ENCODE data around the gene HOXB1. TPM values are rescaled to one million over a fixed set of nuclear protein-coding genes. Genes with fewer than 3 reads are reported as not detected.

HOXB1 gene
- total and polyA plus RNA-seq, 2 of the 8 experiments (the other 6 are each of a cell fraction or from before 2014, with no cell fraction given) = not detected

DNA sequence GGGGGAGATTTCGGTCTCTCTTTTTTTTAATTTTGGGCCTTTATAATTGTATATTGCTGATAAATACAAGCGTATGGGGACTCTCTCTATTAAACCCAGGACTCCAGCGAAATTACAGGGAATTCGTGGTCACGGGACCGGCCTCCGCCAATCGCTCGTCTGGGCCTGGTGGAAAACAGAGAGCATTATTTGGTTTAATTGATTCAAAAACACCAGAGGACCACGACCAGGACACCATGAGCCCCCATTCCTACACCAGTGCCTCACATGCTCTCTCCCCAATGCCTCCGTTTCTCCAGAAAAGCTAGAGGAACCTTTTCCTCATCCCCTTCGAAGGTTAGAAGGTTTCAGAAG is 14.2 kb upstream of the HOXB1 start, which contains the start of gene HOXB2 (continued):
- no peak for TF ChIP-seq KDM5A (IDR thresholded peaks at IDR 0.05; ENCODE audit: low read length)
- TF ChIP-seq USF2 (IDR thresholded peaks at IDR 0.05; ENCODE audit: low read length) = peak; percentile 45; the same call in 1 of the 2 replicates
- no peak for TF ChIP-seq POU5F1 (IDR thresholded peaks at IDR 0.05; ENCODE audit: low read depth, low read length)
- no peak for TF ChIP-seq SIRT6 (IDR thresholded peaks at IDR 0.05; ENCODE audit: low read length)
